Panc1 (cell line): Measurements from ENCODE around the gene GKN1. TPM values are rescaled to one million over a fixed set of nuclear protein-coding genes. Genes with fewer than 3 reads are reported as not detected.
A peak's percentile ranks its signal among the peaks of the same experiment; 100 is the strongest.

Source experiments
- ATAC-seq: fragments of 200-7000 bp; cut with Tn5 transposase; 2 replicates; pipeline ENCODE4 v1.9.1; 2020; ENCODE audit warnings: mild to moderate bottlenecking, moderate library complexity
- BruUV-seq: library from RNA; stranded (reverse); fragments of 400-500 nt; replicated peaks from 2 replicates; lab custom pipeline; 2021; lab: Mats Ljungman, UMichigan
- CTCF ChIA-PET: fragments of 300-600 bp; sonication (Branson Sonifier 250); formaldehyde crosslinking; loops from one replicate; lab custom pipeline; 2022; ENCODE audit warnings: antibody characterized with exemption; lab: Charles Lee
- POLR2A ChIA-PET: fragments of 300-600 bp; sonication (Branson Sonifier 250); formaldehyde crosslinking; loops from one replicate; lab custom pipeline; 2022; ENCODE audit warnings: antibody characterized with exemption; lab: Charles Lee
- DNase-seq: peaks from one replicate; pipeline ENCODE4 v3.0.0-alpha.2; 2010; ENCODE audit warnings: low read depth, low spot score
- H3K27ac ChIP-seq: 2 replicates; pipeline ENCODE4 v1.5.1; 2011; ENCODE audit warnings: mild to moderate bottlenecking, low read length, inconsistent platforms
- H3K27me3 ChIP-seq: fragments of 200-500 bp; sonication (Bioruptor generic); 2 replicates; pipeline ENCODE4 v1.6.0; 2014; ENCODE audit warnings: low read length, inconsistent platforms; ENCODE audit not compliant: control insufficient read depth, insufficient read depth
- H3K36me3 ChIP-seq: fragments of 200-500 bp; sonication (Bioruptor generic); 2 replicates; pipeline ENCODE4 v1.5.1; 2014; ENCODE audit warnings: inconsistent platforms, mild to moderate bottlenecking, low read length, moderate library complexity; ENCODE audit not compliant: control insufficient read depth, insufficient read depth
- H3K4me1 ChIP-seq: 2 replicates; pipeline ENCODE4 v1.5.1; 2011; ENCODE audit warnings: inconsistent platforms, mild to moderate bottlenecking, low read length, moderate library complexity; ENCODE audit not compliant: control insufficient read depth, insufficient read depth
- H3K4me3 ChIP-seq, 2 experiments: 2 replicates each; pipeline ENCODE4 v1.5.1; 2011 to 2012; ENCODE audit warnings: low read depth in 2 of 2, low read length in 2 of 2, mild to moderate bottlenecking in 2 of 2, inconsistent platforms in 1 of 2, moderate library complexity in 1 of 2
- H3K9me3 ChIP-seq: fragments of 200-500 bp; sonication (Bioruptor generic); 2 replicates; pipeline ENCODE4 v1.5.1; 2014; ENCODE audit warnings: low read depth, mild to moderate bottlenecking, inconsistent platforms, low read length, moderate library complexity; ENCODE audit not compliant: control insufficient read depth, insufficient read depth
- CTCF ChIP-seq: fragments of 450-650 bp; IDR thresholded peaks from 2 replicates; pipeline ENCODE4 v1.5.1; 2017; ENCODE audit warnings: mild to moderate bottlenecking
- POLR2AphosphoS5 ChIP-seq: IDR thresholded peaks from 2 replicates; pipeline ENCODE4 v1.6.1; 2012; ENCODE audit warnings: mild to moderate bottlenecking, low read depth, low read length, moderate library complexity
- REST ChIP-seq, 2 experiments: IDR thresholded peaks; 2 replicates each; pipeline ENCODE4 v1.6.1; 2011 to 2012; ENCODE audit warnings: low read depth in 2 of 2, control low read depth in 1 of 2, low read length in 1 of 2, mild to moderate bottlenecking in 1 of 2, moderate library complexity in 1 of 2; ENCODE audit not compliant: insufficient read depth in 1 of 2
- SIN3A ChIP-seq: IDR thresholded peaks from 2 replicates; pipeline ENCODE4 v1.6.1; 2012; ENCODE audit warnings: low read depth, mild to moderate bottlenecking, low read length, moderate library complexity, borderline replicate concordance; ENCODE audit not compliant: insufficient read depth
- TCF7L2 ChIP-seq: IDR thresholded peaks from 2 replicates; pipeline ENCODE4 v1.6.1; 2011; ENCODE audit warnings: mild to moderate bottlenecking, low read depth, low read length, inconsistent platforms
- in situ Hi-C: cut with HindIII; loops from 2 replicates; pipeline ENCODE4 v1.10.0; 2016; ENCODE audit warnings: low sequenced_read_pairs, low pct_unique_long_range_greater_than_20kb
- intact Hi-C: fragments of 100-400 bp; cut with micrococcal nuclease; formaldehyde crosslinking; loops from one replicate; pipeline ENCODE4 v1.10.0; 2022; ENCODE audit not compliant: unreplicated experiment
- total RNA-seq: library from RNA; stranded (reverse); gene quantifications from one replicate; pipeline ENCODE4 v1.2.1, GENCODE V29; 2021; ENCODE audit not compliant: unreplicated experiment

GKN1 gene
- total RNA-seq, 1 experiment from 2014 or later = not detected

- no TSS peak for BruUV-seq
- in situ Hi-C loops (no loop called here), intact Hi-C loops (no loop called here)
- ChIA-PET CTCF (no interaction called here), POLR2A (no interaction called here)
- no peaks in the 10 kb centered on the region for H3K36me3 ChIP-seq
- DNase-seq (no peak), ATAC-seq (no peak)
- H3K27me3 ChIP-seq = no peaks in the 10 kb centered on the region
- no peak overlapping the region for H3K27ac ChIP-seq
- peaks cover 10% of the 10 kb centered on the region for H3K4me1 ChIP-seq
- TF ChIP-seq CTCF (no peak), POLR2AphosphoS5 (no peak), SIN3A (no peak), TCF7L2 (no peak), REST (IDR thresholded peaks at IDR 0.05; ENCODE audit: insufficient read depth in 1 of 2, low read depth in 2 of 2, low read length in 1 of 2) (no peak)
- H3K4me3 ChIP-seq = no peak overlapping the region
- no peaks in the 10 kb centered on the region for H3K9me3 ChIP-seq
Observed at GRCh38 chr2:68968221-68968620, 6.2 kb upstream of the GKN1 start.

GRCh38 chr2:68969736-68970490, 4.5 kb upstream of the GKN1 start:
- CTCF ChIA-PET = no interaction called here
- intact Hi-C loops = no loop called here

More at GRCh38 chr2:68969736-68970490, 4.5 kb upstream of the GKN1 start:
- Histone ChIP-seq H3K4me3 (no peak overlapping the region), H3K27ac (peak overlapping the region; percentile 39; the same call in 1 of the 2 replicates), H3K36me3 (no peaks in the 10 kb centered on the region), H3K27me3 (no peaks in the 10 kb centered on the region), H3K9me3 (no peaks in the 10 kb centered on the region), H3K4me1 (peaks cover 10% of the 10 kb centered on the region)
- DNase-seq (no peak), ATAC-seq (no peak)
- POLR2A ChIA-PET = no interaction called here
- in situ Hi-C loops = no loop called here
- TF ChIP-seq SIN3A (no peak), CTCF (no peak), POLR2AphosphoS5 (no peak), REST (IDR thresholded peaks at IDR 0.05; ENCODE audit: insufficient read depth in 1 of 2, low read depth in 2 of 2, low read length in 1 of 2) (no peak), TCF7L2 (no peak)
- BruUV-seq = no TSS peak
